Islet of Langerhans (tissue), 1 donor: ENCODE results near the gene TSPAN2.

Experiments
- FAIRE-seq: peaks from one replicate; lab custom pipeline; 2011; peaks lifted over from hg19 to GRCh38; lab: Jason Lieb, UNC

Gene TSPAN2

DNA sequence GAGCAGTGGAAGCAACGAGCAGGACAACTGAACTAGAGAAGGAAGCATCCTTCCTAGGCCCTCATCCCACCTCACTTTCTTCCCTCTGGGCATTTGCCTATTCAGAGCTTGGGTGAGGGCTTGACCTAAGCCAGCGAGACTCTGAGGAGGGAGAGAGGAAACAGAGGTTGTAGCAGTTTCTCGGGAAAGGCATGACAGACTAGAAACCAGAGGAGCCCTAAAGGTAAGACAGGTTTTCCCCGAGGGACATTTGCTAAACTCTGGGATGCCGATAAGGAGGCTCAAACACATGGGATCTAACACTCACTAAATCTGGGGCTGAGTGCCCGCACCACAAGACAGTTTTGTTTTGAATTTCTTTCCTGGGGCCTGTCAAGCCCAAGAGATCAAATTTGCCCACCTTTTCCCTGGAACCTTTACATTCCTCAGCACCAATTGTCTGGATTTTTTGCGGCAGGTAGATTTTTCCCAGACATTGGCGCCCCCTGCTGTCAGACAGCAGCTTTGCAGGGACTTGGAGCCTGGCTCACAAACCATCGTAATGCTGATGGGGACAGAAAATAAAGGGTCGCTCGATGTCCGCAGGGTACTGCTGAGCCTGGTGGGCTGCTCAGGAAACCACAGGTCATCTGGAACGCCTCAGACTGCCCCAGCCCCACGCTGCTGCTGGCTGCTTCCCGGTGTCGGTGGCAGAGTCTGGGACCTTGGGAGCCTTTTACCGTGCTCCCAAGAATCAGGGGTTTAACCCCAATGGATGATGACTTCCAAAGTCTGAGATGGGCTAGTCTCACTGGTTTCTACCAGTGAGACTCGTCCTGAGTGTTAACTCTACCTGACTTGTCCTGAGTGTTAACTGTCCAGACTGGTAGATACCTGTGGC lies 23.4 kb upstream of the TSPAN2 start:
- no peak for FAIRE-seq

GRCh38 chr1:115107516-115108260 lies 18.4 kb upstream of the TSPAN2 start:
- FAIRE-seq, result no peak

- no peak for FAIRE-seq
Measured at GRCh38 chr1:115105831-115106230, 16.5 kb upstream of the TSPAN2 start.

- FAIRE-seq, result no peak
Measured at GRCh38 chr1:115099693-115100050, 10.4 kb upstream of the TSPAN2 start.

DNA sequence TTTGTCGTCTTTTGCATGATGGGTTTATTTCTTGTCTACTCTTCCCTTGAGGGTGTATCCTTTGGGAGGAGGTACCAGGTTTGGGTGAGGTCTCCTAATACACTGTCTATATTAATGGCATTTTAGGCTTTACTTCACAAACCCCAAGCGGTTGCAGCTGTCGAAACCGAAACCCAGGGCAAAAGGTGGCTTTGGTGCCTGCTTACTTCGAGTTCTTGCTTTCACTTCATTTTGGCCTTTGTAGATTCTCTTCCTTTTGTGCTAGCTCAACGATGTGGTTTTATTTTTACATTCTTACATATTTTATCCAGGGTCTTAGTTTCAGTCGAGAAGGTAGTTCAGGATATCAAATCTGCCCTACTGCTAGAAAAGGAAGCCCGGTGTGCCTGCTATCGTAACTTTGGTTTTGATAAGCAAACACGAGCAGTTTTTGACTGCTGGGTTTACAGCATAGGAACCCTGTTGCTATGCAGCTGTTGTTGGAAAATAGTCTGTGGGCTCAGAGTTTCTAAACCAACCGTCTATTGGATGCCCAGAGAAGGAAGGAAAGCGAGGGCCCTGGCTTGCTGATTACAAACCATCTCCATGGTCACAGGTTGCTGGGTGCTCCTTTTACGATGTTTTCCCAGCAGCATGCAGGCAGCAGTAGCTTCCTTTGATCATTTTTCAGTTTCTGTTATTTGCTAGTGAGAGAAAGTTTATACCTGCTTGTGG lies 9.8 kb upstream of the TSPAN2 start:
- peak; percentile 99 for FAIRE-seq

DNA sequence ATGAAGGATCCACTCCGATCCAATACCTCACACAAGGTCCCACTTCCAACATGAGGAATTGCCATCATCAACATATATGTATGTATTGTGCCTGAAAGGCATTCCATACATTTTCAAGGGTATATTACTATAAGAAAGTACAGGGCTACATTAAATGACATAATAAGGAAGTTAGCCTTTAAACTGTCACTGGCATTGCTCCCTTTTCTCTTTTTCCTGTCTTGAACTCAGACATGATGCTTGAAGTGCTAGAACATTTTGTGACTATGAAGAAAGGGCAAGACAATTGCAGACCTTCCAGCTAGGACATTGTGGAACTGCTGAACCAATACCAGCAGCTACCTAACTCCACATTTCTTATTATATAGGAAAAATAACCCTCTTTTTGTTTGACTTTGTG lies 2.9 kb upstream of the TSPAN2 start:
- no peak for FAIRE-seq

GRCh38 chr1:115091572-115091971 lies 2.3 kb upstream of the TSPAN2 start:
- FAIRE-seq, result no peak

GRCh38 chr1:115090956-115091355 lies 1.7 kb upstream of the TSPAN2 start:
- peak; percentile 91 for FAIRE-seq

GRCh38 chr1:115090540-115090939 lies 1.2 kb upstream of the TSPAN2 start:
- no peak for FAIRE-seq

GRCh38 chr1:115090186-115090490 lies 835 bp upstream of the TSPAN2 start:
- FAIRE-seq, result peak; percentile 5

GRCh38 chr1:115088871-115089419 lies 358 bp downstream of the TSPAN2 start:
- no peak for FAIRE-seq

DNA sequence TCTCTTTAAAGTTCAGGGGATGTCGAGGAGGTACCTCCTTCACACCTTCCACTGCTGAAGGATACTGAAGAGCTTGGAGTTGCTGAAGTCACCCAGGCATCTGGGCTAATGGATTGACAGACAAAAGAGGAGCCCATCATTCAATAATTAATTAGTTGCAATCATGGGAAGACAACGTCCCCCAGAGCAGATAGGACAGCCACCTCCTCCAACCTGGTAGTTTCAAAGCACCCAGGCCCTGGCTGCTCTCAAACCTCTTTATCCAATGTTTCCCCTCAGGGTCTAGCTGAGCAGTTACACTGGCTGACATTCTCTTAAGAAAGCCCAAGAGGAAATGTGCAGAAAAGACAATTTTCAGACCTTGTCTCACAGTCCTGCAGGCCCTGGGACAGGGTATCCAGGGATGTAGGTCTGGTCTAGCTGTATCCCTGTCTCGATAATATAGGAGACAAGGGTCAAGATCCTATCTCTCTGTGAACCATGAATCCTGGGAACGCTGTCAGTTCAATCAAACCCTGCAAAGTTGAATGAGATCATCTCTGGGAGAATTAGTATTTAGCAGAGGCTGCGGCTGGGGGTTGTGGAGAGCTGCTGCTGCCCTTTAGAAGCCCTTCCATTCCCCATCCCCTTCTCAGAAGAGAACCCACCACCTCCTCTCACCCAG lies 1.1 kb downstream of the TSPAN2 start:
- no peak for FAIRE-seq

- peak; percentile 9 for FAIRE-seq
Measured at GRCh38 chr1:115086176-115086830, 3.0 kb downstream of the TSPAN2 start.

DNA sequence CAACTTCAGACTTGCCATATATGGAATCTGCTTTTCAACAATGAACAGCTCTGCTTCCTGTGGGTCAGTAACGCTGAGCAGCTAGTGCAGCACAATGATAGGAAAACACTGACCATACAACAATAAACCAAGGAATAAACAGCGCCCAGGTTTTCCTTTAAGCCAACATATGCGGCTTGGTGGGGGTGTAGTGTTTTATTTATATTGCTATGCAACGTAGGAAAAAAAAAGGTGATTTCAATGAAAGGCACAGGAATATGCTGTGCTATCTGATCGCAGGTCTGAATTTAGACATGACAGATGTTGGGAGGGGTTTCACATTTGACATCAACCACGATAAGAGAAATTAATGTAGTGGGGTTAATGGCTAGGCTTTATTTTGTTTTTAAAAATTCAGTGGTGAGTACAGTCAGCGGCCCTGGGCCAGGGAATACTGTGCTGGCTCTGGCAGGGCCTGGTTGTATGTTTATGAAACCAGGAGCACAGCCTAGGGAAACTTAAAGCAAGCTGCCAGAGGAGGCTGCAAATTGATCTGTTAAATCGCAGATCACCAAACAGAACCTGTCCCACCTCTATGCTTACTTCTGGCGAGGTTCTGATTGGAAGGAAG lies 4.3 kb downstream of the TSPAN2 start:
- peak; percentile 90 for FAIRE-seq

DNA sequence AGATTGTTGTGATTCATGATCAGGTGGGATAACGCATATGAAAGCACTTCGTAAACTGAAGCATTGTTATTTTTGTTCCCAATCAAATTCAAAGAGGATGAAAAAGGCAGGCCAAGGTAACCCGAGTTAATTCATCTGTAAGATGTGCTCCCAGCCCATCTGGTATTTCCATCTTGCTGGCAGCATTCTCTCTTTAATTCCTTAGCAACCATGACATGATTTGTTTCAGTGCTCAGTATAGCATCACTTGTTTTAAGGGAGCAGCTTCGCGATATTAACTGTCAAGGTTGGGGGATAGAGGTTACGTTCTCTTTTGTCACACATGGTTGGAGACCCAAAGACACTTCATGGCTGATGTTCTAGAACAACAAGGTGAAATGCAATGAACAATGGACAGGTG lies 6.4 kb downstream of the TSPAN2 start:
- FAIRE-seq, result peak; percentile 99

DNA sequence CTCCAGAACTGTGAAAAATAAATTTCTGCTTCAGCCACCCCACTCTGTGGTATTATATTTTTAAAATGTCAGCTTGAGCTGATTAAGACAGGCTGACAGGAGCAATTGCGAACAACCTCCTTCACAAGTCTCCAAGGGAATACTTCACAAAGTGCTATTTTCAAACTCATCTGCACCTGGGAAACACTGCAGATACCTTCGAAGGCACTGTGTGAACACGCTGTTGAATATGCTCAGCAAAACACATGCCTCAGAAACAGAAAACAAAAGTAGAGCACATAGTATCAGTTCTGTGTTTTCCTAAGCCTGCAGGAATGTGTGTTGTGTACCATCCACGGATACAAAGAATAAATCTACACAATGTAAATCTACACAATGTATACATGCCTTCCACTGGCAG lies 10.6 kb downstream of the TSPAN2 start:
- no peak for FAIRE-seq

DNA sequence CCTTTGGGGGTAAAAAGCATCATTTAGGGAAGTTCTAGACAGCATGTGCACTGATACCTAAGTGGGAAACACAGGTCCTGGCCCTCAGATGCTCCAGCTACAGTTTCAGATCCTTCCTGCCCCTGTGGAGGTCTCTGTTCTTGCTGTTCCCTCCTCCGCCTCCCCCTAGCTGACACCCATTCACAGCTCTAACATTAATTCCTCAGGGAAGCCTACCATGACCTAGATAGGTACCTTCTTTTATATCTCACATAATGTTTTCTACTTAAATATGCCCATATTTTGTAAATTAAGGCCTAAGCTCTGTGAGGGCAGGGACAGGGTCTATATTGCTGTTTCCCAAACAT lies 11.3 kb downstream of the TSPAN2 start:
- FAIRE-seq, result no peak

DNA sequence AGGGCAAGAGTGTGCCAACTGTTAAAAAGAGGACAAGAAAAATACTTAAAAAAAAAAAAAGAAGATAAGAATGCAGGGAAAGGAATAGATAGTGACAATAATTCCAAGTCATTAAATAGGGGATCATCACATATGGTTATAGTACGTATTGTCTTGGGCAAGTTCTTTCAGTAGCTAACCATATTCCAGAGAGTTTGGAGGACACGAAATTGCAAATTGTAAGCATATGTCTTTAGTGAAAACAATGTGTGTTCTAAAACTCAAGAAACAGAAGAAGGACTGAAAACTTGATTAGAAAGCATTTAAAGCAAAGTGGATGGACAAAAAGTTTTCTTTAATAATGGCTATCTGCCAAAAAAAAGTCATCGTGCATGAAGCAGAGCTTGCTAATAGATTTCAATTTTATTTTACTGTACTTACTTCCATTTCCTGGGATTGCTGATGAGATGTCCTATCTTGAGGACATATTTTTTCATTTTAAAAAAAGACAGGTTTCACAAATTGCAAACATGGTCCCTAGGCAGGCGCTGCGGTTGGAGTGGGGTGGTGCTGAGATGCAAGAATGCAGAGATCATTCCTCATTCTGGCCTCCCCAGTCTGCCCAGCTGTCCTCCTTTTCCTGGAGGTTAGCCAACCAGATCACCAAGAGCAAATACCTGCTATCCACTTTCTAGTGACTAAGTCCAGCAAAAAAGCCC lies 11.9 kb downstream of the TSPAN2 start:
- FAIRE-seq, result no peak

DNA sequence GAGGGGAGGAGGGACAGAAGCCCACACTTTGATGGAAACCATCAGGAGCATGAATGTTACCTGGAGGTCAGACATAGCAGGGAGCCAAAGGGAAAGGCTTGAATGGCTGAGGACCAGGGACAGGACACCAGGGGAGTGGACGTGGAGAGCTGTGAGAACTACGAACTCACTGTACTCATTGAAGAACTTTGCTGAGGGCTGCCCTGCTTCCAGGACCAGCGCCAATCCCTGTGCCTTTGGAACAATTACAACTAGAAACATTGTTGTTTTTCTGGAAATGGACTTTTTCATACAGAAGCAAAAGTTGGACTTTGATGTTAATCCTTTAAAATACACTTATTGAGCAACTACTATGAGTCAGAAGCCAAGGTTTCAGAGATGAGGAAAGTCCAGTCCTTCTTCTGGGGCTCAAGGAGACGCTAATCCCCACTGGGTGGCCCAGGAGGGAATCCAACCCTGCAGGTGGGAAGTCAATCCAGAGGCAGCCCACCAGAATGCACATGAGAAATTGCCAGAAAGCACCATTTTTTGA lies 12.9 kb downstream of the TSPAN2 start:
- no peak for FAIRE-seq

GRCh38 chr1:115074839-115075534 lies 14.3 kb downstream of the TSPAN2 start:
- no peak for FAIRE-seq
